Measurements from ENCODE around the gene TIMP1. TPM values are rescaled to one million over a fixed set of nuclear protein-coding genes. Genes with fewer than 3 reads are reported as not detected.

The TIMP1 gene
- total and polyA plus RNA-seq, 3 donors from 2014 or later, result 535 to 995 (median 708) TPM

GRCh38 chrX:47634871-47635575 lies 52.8 kb downstream of the TIMP1 start:
- intact Hi-C loops (cut with DNase I; ENCODE audit: low total_unique reads), result no loop called here
- Histone ChIP-seq H3K27ac (no peak overlapping the region), H3K4me1 (no peaks in the 10 kb centered on the region), H3K36me3 (ENCODE audit: low read depth, missing control alignments) (no peaks in the 10 kb centered on the region), H3K9me3 (no peaks in the 10 kb centered on the region), H3K4me3 (no peak overlapping the region), H3K27me3 (no peaks in the 10 kb centered on the region)
- WGBS, 2 donors, result 89 to 92% methylated on average over 15 to 16 of the region's 16 CpGs
- DNase-seq, result no peak
- no peak for TF ChIP-seq CTCF (IDR thresholded peaks at IDR 0.05)
- TF ChIP-seq POLR2A (IDR thresholded peaks at IDR 0.05), result no peak

Small RNA genes within 50 kb of the gene (microRNA-seq; reads per million reads assigned to microRNA genes)
- gene MIR4769 (ENCODE audit: borderline number of aligned reads in 2 of 2, borderline replicate concordance in 1 of 2), result 0 to 0.70 reads per million in 2 donors

Small RNA genes within 50 kb of the gene (small RNA-seq; reads per million reads assigned to genes)
- gene MIR4769, result 0 reads per million in 2 donors

Other genes with a start within 250 kb of the TIMP1 start
- gene ZNF157, start 211.9 kb upstream of the TIMP1 start, total RNA-seq, result under 1 TPM; 0.63 to 0.68 TPM
- 0.51 TPM for gene ZNF157, start 211.9 kb upstream of the TIMP1 start, polyA plus RNA-seq (ENCODE audit: insufficient read depth, low read depth, low replicate concordance)
- gene ZNF41, start 99.2 kb upstream of the TIMP1 start, total RNA-seq, result 1 to 10 TPM; 8.1 to 8.3 TPM
- gene ZNF41, start 99.2 kb upstream of the TIMP1 start, polyA plus RNA-seq (ENCODE audit: insufficient read depth, low read depth, low replicate concordance), result 5.2 TPM
- 10 to 100 TPM; 29.8 to 44.3 TPM for gene ARAF, start 21.2 kb upstream of the TIMP1 start, total RNA-seq
- gene ARAF, start 21.2 kb upstream of the TIMP1 start, polyA plus RNA-seq (ENCODE audit: insufficient read depth, low read depth, low replicate concordance), result 34.4 TPM
- 1 to 10 TPM; 2.8 to 3.4 TPM for gene SYN1, start 37.4 kb downstream of the TIMP1 start, total RNA-seq
- 3.5 TPM for gene SYN1, start 37.4 kb downstream of the TIMP1 start, polyA plus RNA-seq (ENCODE audit: insufficient read depth, low read depth, low replicate concordance)
- 1 to 10 TPM; 1.9 to 2.8 TPM for gene CFP, start 47.5 kb downstream of the TIMP1 start, total RNA-seq
- 4.4 TPM for gene CFP, start 47.5 kb downstream of the TIMP1 start, polyA plus RNA-seq (ENCODE audit: insufficient read depth, low read depth, low replicate concordance)
- gene ELK1, start 68.1 kb downstream of the TIMP1 start, total RNA-seq, result 100 to 1,000 TPM; 102 to 114 TPM
- gene ELK1, start 68.1 kb downstream of the TIMP1 start, polyA plus RNA-seq (ENCODE audit: insufficient read depth, low read depth, low replicate concordance), result 70.9 TPM
- gene UXT, start 76.7 kb downstream of the TIMP1 start, total RNA-seq, result 10 to 100 TPM; 63.8 to 72.0 TPM
- 79.9 TPM for gene UXT, start 76.7 kb downstream of the TIMP1 start, polyA plus RNA-seq (ENCODE audit: insufficient read depth, low read depth, low replicate concordance)

All from testis (tissue), 3 donors.